ENCODE results near the gene CNTNAP5.

The CNTNAP5 gene

DNA sequence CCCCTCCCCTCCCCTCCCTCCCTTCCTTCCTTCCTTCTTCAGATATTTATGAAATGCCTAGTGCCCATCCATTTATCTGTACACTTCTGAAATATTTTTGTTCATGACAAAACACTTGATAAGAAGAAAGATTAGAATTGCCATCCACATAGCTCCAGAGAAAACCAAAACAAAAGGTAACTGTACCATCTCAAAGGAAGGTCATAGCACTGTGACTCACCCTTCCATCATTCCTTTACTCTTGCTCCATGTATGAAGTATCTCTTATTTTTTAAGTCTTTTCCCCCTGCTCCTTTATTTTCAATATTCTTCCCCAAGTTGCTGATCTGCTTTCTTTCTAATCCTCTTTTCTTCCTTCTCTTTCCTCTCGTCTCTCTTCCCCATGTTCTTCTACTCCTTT lies 9.9 kb downstream of the CNTNAP5 start:
- TF ChIP-seq, protein P1, sequence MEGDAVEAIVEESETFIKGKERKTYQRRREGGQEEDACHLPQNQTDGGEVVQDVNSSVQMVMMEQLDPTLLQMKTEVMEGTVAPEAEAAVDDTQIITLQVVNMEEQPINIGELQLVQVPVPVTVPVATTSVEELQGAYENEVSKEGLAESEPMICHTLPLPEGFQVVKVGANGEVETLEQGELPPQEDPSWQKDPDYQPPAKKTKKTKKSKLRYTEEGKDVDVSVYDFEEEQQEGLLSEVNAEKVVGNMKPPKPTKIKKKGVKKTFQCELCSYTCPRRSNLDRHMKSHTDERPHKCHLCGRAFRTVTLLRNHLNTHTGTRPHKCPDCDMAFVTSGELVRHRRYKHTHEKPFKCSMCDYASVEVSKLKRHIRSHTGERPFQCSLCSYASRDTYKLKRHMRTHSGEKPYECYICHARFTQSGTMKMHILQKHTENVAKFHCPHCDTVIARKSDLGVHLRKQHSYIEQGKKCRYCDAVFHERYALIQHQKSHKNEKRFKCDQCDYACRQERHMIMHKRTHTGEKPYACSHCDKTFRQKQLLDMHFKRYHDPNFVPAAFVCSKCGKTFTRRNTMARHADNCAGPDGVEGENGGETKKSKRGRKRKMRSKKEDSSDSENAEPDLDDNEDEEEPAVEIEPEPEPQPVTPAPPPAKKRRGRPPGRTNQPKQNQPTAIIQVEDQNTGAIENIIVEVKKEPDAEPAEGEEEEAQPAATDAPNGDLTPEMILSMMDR (conservative IDR thresholded peaks at IDR 0.05; ENCODE audit: control insufficient read depth, insufficient read depth, low read depth, low read length) = no peak
- no peak for DNase-seq (ENCODE audit: low read depth)
- no peak overlapping the region for H3K4me3 ChIP-seq (ENCODE audit: control insufficient read depth, low read depth, low read length)

DNA sequence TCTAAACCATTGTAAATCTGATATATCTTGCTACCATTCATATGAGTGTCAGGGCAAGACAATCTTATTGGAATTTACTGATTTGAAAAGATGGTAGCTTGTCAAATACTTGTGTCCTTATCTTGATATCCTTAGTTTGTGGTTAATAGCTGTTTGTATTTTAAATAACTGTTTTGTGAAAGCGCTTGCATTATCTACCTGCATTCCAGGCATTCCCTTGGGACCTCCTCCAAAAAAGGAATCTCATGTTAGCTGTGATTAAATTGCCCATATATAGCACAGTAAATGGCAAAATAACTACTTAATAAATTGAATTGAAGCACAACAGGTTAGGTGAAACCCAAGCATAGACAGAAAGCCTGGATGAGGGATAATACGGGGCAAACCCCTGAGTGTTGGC lies 13.9 kb downstream of the CNTNAP5 start:
- H3K4me3 ChIP-seq (ENCODE audit: control insufficient read depth, low read depth, low read length) = no peak overlapping the region
- TF ChIP-seq, protein P1 (conservative IDR thresholded peaks at IDR 0.05; ENCODE audit: control insufficient read depth, insufficient read depth, low read depth, low read length) = no peak
- DNase-seq (ENCODE audit: low read depth) = no peak

DNA sequence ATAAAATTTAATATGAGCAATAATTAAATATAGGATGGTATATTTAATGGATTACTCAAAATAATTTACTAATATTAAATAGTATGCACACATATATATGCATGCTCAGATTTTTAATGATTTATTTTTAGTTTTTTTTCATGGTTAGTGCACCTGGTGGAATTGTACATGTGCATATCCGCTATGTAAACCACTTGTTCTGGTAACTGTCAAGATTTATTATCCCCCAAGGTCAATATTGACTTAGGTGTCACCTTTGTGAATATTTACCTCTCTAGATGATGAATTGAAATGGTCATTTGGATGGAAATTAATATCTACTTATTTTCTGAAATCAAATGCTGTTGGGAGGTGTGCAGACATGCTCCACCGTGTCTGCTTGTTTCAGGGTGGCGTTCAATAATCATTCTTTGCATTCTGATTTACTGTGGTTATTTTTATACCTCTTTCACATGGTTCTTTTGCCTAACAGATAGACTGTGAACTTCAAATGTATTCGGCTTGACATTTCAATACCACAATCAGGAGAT lies 14.7 kb downstream of the CNTNAP5 start:
- H3K4me3 ChIP-seq (ENCODE audit: control insufficient read depth, low read depth, low read length) = no peak overlapping the region
- no peak for DNase-seq (ENCODE audit: low read depth)
- TF ChIP-seq, protein P1 (conservative IDR thresholded peaks at IDR 0.05; ENCODE audit: control insufficient read depth, insufficient read depth, low read depth, low read length) = no peak

DNA sequence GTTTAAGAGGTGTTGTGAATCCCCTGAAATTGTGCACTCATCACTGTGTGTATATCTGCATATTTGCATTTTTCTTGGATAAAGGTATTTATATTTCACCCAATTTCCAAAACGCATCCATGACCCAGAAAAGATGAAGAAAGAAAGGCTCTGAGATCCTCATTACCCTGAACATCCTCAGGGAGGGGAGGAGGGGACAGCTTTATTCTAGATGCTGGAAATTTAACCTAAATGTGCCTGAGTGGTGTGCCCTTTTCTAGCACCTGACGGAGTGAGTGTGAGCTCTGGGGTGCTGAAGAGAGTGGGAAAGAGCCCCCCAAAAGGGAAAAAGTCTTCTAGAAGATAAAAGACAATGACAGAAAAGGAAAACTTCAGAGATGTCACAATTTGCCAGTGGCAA lies 20.8 kb downstream of the CNTNAP5 start:
- DNase-seq (ENCODE audit: low read depth) = no peak
- TF ChIP-seq, protein P1 (conservative IDR thresholded peaks at IDR 0.05; ENCODE audit: control insufficient read depth, insufficient read depth, low read depth, low read length) = no peak
- no peak overlapping the region for H3K4me3 ChIP-seq (ENCODE audit: control insufficient read depth, low read depth, low read length)

DNA sequence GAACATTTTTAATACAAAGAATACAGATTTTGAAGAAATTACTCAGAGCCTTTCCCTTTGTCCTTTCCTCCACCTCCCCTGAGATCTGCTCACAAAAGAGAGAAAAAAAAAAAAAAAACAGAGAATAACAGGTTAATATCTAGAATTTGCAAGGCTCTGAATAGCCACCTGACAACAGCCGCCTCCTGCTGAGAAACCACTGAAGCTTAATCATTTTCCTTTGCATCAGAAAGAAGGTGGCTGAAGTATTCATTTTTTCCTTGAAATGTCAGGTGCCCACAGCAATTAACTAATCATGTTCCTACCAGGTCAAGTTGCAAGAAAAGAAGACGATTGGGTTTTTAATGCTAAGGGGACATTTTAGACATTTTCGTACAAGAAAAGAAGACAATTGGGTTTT lies 21.2 kb downstream of the CNTNAP5 start:
- TF ChIP-seq, protein P1 (conservative IDR thresholded peaks at IDR 0.05; ENCODE audit: control insufficient read depth, insufficient read depth, low read depth, low read length) = no peak
- H3K4me3 ChIP-seq (ENCODE audit: control insufficient read depth, low read depth, low read length) = no peak overlapping the region
- no peak for DNase-seq (ENCODE audit: low read depth)

DNA sequence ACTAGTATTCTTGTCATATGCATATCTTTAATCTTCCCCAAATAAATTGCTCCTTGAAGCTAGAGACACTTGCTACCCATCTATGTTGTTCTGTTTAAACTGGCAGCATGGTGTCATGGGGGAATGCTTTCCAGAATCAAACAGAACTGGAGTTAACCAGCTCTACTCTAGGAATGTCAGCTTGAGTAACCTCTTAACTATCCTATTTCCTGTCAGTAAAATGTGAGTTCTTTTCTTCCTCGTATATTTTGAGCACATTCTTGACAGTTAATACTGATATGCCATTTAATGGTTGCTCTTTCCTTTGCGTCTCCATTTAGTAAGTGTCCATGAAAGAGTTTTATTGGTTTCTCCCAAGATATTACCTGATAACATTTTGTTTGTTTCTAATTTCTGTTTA lies 23.0 kb downstream of the CNTNAP5 start:
- no peak for DNase-seq (ENCODE audit: low read depth)
- TF ChIP-seq, protein P1 (conservative IDR thresholded peaks at IDR 0.05; ENCODE audit: control insufficient read depth, insufficient read depth, low read depth, low read length) = no peak
- no peak overlapping the region for H3K4me3 ChIP-seq (ENCODE audit: control insufficient read depth, low read depth, low read length)

DNA sequence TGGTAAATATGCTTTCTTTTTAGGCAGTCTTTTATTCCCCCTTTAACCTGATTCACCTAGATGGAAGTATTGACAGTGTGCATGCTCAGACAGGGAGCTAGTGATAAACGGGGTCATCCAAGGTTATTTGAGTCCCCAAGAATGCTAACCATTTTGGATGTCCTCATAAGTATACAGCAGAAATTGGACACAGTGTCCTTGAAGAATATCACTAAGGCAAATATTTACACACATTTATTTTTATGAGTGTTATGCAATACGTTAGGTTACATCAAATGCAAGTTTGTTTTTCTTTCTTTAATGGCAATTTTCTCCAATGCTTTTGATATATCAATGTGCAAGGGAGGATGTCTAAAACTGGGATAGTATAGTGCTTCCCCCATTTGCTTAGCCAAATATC lies 23.6 kb downstream of the CNTNAP5 start:
- TF ChIP-seq, protein P1 (conservative IDR thresholded peaks at IDR 0.05; ENCODE audit: control insufficient read depth, insufficient read depth, low read depth, low read length) = no peak
- DNase-seq (ENCODE audit: low read depth) = no peak
- H3K4me3 ChIP-seq (ENCODE audit: control insufficient read depth, low read depth, low read length) = no peak overlapping the region
